ENCODE measurements around the gene WDR70.
"Not testable (repeated sequence)": the region's sequence is repeated elsewhere in the genome, so short reads cannot be mapped to it uniquely, and the experiment has no call there.

The WDR70 gene

DNA sequence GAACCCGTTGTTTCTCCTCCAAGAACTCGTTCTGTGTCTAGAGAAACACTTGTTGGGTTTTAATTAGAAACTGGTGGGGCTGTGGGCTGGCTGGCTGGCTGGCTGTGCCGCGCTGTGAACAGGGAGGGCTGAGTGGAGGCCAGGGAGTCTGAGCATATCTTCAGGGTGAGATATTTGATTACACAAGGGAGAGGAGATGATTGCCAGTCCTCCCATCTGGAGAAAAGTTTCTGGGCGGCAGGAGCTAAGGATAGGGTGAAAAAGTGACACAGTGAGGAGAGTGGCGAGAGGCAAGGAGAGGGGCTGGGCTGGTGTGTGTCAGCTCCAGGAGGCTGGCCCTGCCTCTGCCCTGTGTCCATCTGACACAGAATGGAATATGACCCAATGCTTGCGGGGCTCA, 397.7 kb downstream of the WDR70 start:
- H3K9me3 ChIP-seq: peaks cover 0 to 11% (median 0%) of the 10 kb centered on the region in 3 donors
- H3K4me3 ChIP-seq: no peak overlapping the region
- H3K27ac ChIP-seq: no peak overlapping the region
- intact Hi-C loops (cut with DNase I; ENCODE audit: low total_unique reads): no loop called here
- DNase-seq: no peak
- H3K27me3 ChIP-seq: no peaks in the 10 kb centered on the region
- TF ChIP-seq, protein P1, sequence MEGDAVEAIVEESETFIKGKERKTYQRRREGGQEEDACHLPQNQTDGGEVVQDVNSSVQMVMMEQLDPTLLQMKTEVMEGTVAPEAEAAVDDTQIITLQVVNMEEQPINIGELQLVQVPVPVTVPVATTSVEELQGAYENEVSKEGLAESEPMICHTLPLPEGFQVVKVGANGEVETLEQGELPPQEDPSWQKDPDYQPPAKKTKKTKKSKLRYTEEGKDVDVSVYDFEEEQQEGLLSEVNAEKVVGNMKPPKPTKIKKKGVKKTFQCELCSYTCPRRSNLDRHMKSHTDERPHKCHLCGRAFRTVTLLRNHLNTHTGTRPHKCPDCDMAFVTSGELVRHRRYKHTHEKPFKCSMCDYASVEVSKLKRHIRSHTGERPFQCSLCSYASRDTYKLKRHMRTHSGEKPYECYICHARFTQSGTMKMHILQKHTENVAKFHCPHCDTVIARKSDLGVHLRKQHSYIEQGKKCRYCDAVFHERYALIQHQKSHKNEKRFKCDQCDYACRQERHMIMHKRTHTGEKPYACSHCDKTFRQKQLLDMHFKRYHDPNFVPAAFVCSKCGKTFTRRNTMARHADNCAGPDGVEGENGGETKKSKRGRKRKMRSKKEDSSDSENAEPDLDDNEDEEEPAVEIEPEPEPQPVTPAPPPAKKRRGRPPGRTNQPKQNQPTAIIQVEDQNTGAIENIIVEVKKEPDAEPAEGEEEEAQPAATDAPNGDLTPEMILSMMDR (IDR thresholded peaks at IDR 0.05): no peak
- no peaks in the 10 kb centered on the region for H3K4me1 ChIP-seq
- no peaks in the 10 kb centered on the region for H3K36me3 ChIP-seq

DNA sequence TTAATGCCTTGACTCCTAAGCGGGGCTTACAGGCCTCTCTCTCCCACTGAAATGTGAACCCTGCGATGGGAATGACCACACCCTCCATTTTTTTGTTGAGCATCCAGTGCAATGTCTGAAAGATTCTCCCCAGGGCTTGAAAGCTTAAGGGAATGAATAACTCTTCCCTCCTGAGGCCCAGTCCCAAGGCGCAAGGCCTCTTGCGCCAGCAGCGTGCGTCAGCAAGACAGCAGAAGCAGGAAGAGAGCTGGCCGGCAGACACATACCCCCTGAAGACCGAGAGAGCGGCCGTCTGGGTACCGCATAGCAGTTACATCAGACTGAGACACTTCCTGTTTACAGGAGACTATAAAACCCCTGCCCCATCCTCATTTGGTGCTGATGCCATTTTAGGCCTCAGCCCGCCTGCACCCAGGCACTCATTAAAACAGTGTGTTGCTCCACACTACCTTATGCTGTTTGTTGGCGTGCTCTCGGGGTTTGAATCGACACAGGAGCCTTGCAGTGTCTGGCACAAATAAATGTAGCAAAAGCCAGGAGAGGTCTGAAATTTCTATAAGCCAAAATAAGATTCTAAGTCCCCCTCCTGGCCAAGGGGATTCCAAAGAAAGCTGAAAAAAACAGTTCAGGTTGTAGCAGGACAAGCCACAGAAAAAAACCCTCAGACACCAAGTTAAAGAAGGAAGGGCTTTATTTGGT, 398.5 kb downstream of the WDR70 start:
- TF ChIP-seq, protein P1 (IDR thresholded peaks at IDR 0.05): no peak
- peaks cover 0 to 11% (median 0%) of the 10 kb centered on the region in 3 donors for H3K9me3 ChIP-seq
- H3K27me3 ChIP-seq: no peaks in the 10 kb centered on the region
- no peak for DNase-seq
- intact Hi-C loops (cut with DNase I; ENCODE audit: low total_unique reads): no loop called here
- H3K27ac ChIP-seq: no peak overlapping the region
- H3K36me3 ChIP-seq: no peaks in the 10 kb centered on the region
- no peaks in the 10 kb centered on the region for H3K4me1 ChIP-seq
- H3K4me3 ChIP-seq: no peak overlapping the region

DNA sequence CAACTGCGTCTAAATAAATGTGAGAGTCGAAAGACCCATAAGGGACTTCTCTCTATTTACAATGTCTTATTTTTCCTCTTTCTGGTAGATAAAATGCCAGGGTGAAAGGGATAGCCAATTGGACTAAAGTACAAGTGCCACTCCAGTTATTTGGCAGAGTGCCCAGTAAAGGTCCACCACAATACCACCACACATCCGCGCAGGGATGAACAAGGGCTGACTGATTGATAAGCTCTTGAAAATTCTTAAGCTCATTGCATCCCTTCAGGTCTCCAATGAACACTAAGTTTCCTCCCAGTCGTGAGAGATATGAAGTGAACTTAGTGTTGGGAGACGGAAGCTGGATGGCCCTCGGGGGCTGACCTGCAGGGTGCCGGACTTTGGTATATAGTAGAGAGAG, 402.3 kb downstream of the WDR70 start:
- DNase-seq; H3K9me3 ChIP-seq; intact Hi-C loops (cut with DNase I; ENCODE audit: low total_unique reads); H3K36me3 ChIP-seq; H3K27ac ChIP-seq; H3K4me1 ChIP-seq; H3K4me3 ChIP-seq; H3K27me3 ChIP-seq: not testable (repeated sequence)

DNA sequence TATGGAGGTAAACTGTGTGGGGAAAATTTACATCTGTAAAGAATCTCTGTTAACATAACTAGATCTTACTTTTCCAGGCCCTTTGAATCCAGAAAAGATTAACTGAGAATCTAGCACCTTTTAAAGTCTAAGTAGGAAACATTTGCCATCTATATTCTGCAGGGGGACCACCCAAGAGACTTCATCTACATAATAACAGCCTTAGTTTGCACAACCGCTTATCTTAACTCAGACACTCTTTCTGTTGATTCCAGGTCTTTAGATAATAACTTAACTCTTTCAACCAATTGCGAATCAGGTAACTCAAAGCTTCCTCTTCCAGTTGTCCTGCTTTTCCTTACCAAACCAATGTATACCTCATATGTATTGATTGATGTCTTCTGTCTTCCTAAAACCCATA, 407.3 kb downstream of the WDR70 start:
- H3K36me3 ChIP-seq: no peaks in the 10 kb centered on the region
- no peak for DNase-seq
- TF ChIP-seq, protein P1 (IDR thresholded peaks at IDR 0.05): no peak
- H3K4me1 ChIP-seq: no peaks in the 10 kb centered on the region
- H3K27me3 ChIP-seq: no peaks in the 10 kb centered on the region
- H3K4me3 ChIP-seq: no peak overlapping the region
- no peaks in the 10 kb centered on the region for H3K9me3 ChIP-seq
- H3K27ac ChIP-seq: no peak overlapping the region
- intact Hi-C loops (cut with DNase I; ENCODE audit: low total_unique reads): no loop called here

DNA sequence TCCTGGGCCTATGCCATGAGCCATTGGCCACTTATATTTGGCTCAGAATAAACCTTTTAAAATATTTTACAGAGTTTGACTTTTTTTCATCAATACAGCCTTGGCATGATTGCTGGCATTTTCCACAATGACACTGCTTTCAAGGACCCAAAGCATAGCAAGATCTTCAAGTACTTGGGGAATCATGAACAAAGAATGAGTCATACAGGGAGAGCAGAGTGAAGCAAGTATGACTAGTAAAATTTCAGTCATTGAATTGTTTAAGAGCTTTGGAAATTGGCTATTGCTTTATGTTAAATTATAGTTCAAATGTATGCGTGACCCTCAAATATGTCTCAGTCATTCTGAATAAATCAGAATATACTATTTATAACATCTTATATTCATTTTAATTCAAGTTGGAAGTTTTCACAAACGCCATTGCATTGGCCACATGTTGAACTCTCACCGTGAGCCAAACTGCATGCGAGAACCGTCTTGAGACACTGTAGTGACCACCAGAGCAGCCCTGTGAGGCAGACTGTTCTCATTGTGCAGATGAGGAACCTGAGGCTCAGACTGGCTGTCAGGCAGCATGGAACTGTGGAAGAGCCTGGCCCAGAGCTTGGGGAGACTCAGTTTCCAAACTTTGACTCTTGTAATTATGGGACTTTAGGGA, 407.9 kb downstream of the WDR70 start:
- intact Hi-C loops (cut with DNase I; ENCODE audit: low total_unique reads): no loop called here
- H3K36me3 ChIP-seq: no peaks in the 10 kb centered on the region
- no peak overlapping the region for H3K4me3 ChIP-seq
- no peaks in the 10 kb centered on the region for H3K9me3 ChIP-seq
- no peaks in the 10 kb centered on the region for H3K27me3 ChIP-seq
- TF ChIP-seq, protein P1 (IDR thresholded peaks at IDR 0.05): no peak
- no peaks in the 10 kb centered on the region for H3K4me1 ChIP-seq
- no peak overlapping the region for H3K27ac ChIP-seq
- DNase-seq: no peak

DNA sequence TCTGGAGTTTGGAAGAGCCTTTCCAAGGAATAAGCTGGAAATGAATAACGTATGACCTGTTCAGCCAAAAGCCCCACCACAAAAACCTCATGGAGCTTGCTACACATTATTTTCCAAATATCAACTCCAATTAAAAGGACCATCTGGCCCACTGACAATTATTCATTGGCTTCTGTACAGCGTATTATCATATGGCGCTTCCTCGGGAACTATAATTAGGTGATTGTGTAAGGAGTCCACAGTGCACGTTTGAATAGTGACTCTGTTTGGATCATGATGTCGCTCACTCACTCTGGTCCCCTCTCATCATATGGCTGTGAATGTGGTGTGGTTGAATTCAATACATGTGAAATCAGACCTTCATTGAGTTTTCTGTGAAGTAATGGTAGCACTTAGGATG, 408.6 kb downstream of the WDR70 start:
- intact Hi-C loops (cut with DNase I; ENCODE audit: low total_unique reads): no loop called here
- Histone ChIP-seq H3K4me1 (no peaks in the 10 kb centered on the region), H3K9me3 (no peaks in the 10 kb centered on the region), H3K27me3 (no peaks in the 10 kb centered on the region), H3K27ac (no peak overlapping the region), H3K4me3 (no peak overlapping the region), H3K36me3 (no peaks in the 10 kb centered on the region)
- no peak for DNase-seq
- TF ChIP-seq, protein P1 (IDR thresholded peaks at IDR 0.05): no peak
